ENCODE measurements around the gene C11orf16. TPM values are rescaled to one million over a fixed set of nuclear protein-coding genes. Genes with fewer than 3 reads are reported as not detected.
A peak's percentile ranks its signal among the peaks of the same experiment; 100 is the strongest.

The C11orf16 gene
- total and polyA plus RNA-seq, 9 of the 15 experiments (the other 6 are each of a cell fraction or from before 2014, with no cell fraction given), result not detected

- TF ChIP-seq ETV1 (tag; conservative IDR thresholded peaks at IDR 0.05; ENCODE audit: low read depth) (no peak), ZNF197 (CRISPR knock-in tag; IDR thresholded peaks at IDR 0.05; ENCODE audit: low read depth) (no peak), KDM5B (IDR thresholded peaks at IDR 0.05; ENCODE audit: insufficient replicate concordance, low read depth, low read length) (peak; percentile 26), ZNF431 (CRISPR knock-in tag; IDR thresholded peaks at IDR 0.05) (no peak; the same call in 1 of the 2 replicates), ELF4 (CRISPR knock-in tag; IDR thresholded peaks at IDR 0.05) (no peak), NRF1 (conservative IDR thresholded peaks at IDR 0.05 in 1 of 2, IDR thresholded peaks at IDR 0.05 in 1 of 2) (peak; percentile 96), PHF20 (IDR thresholded peaks at IDR 0.05; ENCODE audit: partially characterized antibody) (peak; percentile 40), ERF (CRISPR knock-in tag; IDR thresholded peaks at IDR 0.05) (0 out of 2 replicates have a peak, but pooled peaks have one; percentile 57), NR2C2 (CRISPR knock-in tag; IDR thresholded peaks at IDR 0.05) (no peak), NR2C2 (tag; IDR thresholded peaks at IDR 0.05) (peak; percentile 63), ZNF740 (CRISPR knock-in tag; IDR thresholded peaks at IDR 0.05) (0 out of 2 replicates have a peak, but pooled peaks have one; percentile 44), ZNF740 (tag; IDR thresholded peaks at IDR 0.05) (no peak), RB1 (IDR thresholded peaks at IDR 0.05; ENCODE audit: low read depth) (peak; percentile 71; the same call in 1 of the 2 replicates), RHOXF2B (CRISPR knock-in tag; conservative IDR thresholded peaks at IDR 0.05) (0 out of 2 replicates have a peak, but pooled peaks have one; percentile 35), CCNT2 (IDR thresholded peaks at IDR 0.05; ENCODE audit: borderline replicate concordance, extremely low read depth, insufficient read length, low read depth, low read length) (peak; percentile 8), SIN3A (IDR thresholded peaks at IDR 0.05; ENCODE audit: borderline replicate concordance in 2 of 2, control insufficient read depth in 1 of 2, low read depth in 2 of 2, low read length in 2 of 2) (peak in 1 of 2 experiments; percentile 21; a peak in 1 of 4 replicates), MEIS2 (IDR thresholded peaks at IDR 0.05; ENCODE audit: partially characterized antibody) (peak; percentile 86), MIER1 (IDR thresholded peaks at IDR 0.05; ENCODE audit: low read depth) (no peak), NFIC (IDR thresholded peaks at IDR 0.05) (peak; percentile 35; the same call in 1 of the 2 replicates)
These were observed 21.5 kb downstream of the C11orf16 start, which contains the start of gene AKIP1 (continued) for GRCh38 chr11:8911029-8911823.

Measured in K562 (cell line).